Middle frontal gyrus (tissue), 1 donor: Measurements from ENCODE around the gene FBXW4.
"Not testable (repeated sequence)": the region's sequence is repeated elsewhere in the genome, so short reads cannot be mapped to it uniquely, and the experiment has no call there.

Experiments
- DNase-seq: peaks from one replicate; pipeline ENCODE4 v3.0.0-alpha.2; 2015; ENCODE audit warnings: low spot score; ENCODE audit errors: extremely low spot score

Gene FBXW4

GRCh38 chr10:101656890-101657289 is 38.1 kb downstream of the FBXW4 start:
- DNase-seq, result no peak

GRCh38 chr10:101655570-101655969 is 39.4 kb downstream of the FBXW4 start:
- DNase-seq, result no peak

- no peak for DNase-seq
These were observed 41.4 kb downstream of the FBXW4 start for GRCh38 chr10:101653536-101653935.

DNA sequence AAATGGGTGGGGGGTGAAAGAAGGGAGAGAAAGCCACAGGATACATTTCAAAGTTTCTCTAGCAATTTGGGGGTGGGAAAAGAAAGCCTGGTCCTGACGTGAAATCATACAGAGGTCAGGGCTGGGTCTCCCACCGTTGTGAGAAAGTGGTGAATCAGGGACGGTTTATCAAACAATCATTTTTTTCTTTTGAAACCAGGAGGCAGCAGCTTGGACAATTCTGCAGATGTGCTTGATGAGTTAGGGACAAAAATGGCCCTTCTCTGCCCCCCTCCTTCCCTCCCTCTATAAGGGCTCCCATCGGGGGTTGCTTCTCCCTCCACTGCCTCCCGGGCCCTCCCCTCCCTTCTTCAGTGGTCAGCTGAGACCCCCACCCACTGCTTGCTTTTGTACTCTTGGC is 43.6 kb downstream of the FBXW4 start:
- DNase-seq, result no peak

DNA sequence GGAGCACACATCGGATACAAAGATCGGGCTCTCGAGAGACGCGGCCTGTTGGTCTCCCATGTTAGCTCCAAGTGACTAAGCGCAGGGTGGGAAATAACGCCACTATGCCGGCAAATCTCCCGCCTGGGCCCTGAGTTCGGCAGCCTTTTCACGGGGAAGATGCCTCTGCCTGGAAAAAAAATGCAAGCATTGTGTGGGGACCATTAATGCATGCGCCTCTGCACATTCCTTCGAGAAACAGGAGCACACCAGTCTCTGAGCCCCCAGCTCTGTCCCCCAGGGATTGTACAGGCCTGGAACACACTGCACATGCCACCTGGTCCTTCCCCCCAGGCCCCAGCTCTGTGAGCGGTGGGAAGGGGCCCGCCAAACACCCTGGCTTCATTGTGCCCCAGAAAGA is 44.1 kb downstream of the FBXW4 start:
- DNase-seq, result no peak

- DNase-seq, result no peak
These were observed 45.4 kb downstream of the FBXW4 start for GRCh38 chr10:101649525-101650085.

DNA sequence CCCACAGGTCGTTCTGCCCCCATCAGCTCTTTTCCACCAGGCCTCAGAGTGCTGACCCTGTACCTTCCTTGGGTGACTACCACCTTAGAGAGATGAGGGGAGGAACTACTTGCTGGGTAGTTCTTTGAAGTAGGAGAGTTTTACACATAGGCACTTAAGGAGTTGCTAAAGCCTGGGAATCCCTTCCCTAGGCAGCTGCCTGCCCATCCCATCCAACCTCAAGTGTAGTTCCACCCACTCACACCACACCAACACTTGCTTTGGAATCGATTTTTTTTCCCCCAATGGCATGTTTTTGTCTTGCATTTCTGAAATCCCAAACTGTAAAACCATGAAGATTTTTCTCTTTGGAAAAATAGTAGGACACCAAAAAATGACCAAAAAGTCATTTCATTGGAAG is 47.7 kb downstream of the FBXW4 start:
- no peak for DNase-seq

DNA sequence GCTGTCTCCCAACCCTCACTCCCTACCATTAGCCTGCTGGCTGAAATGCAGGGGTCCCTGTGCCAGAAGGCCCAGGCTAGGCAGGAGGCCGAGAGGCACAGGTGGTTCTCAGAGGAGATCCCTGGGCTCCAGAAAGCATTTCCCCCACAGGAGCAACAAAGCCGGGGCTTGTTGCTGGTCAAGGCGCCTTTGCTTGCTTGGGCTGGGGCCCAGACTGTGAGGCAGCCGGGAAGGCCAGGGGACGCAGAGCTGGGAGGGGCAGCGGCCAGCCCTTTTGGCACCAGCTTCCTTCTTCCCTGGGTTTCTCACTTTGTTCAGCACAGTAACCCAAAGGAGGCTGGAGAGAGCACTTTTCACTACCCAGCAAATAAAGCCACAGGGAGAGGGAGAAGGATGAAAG is 48.6 kb downstream of the FBXW4 start:
- DNase-seq, result peak; percentile 21

- DNase-seq, result no peak
These were observed 49.3 kb downstream of the FBXW4 start for GRCh38 chr10:101645659-101646058.

DNA sequence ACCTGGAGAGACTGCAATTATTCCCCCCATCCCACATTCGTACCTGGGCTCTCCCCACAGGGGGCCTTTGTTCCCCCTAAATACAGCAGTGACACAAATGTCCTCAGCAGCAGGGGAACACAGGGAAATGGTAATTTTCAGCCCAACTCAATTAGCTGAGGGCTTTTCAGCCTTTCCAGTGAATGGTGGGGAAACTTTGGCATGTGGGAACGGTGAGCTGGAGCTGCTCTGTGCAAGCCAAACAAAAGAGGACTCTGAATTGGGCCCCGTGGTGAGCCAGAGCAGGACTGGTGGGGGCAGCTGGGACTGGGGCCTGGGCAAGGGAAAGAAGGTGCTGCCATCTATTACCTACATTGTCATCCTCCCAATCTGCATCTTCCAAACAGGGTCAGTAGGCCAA is 51.0 kb downstream of the FBXW4 start:
- no peak for DNase-seq

- DNase-seq, result no peak
These were observed 51.4 kb downstream of the FBXW4 start for GRCh38 chr10:101643546-101643945.

GRCh38 chr10:101639141-101639900 is 55.6 kb downstream of the FBXW4 start:
- DNase-seq, result no peak

DNA sequence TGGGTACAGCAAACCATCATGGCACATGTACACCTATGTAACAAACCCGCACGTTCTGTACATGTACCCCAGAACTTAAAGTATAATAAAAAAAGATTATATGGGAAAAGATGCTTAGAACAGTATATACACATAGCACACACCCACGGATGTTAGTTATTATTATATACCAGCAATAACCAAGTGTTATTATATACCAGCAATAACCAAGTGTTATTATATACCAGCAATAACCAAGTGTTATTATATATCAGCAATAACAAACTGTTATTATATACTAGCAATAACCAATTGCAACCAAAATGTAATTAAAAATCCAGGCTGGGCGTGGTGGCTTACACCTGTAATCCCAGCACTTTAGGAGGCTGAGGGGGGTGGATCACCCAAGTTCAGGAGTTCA is 61.5 kb downstream of the FBXW4 start:
- DNase-seq, result not testable (repeated sequence)

- DNase-seq, result no peak
These were observed 63.0 kb downstream of the FBXW4 start for GRCh38 chr10:101631821-101632475.

- DNase-seq, result no peak
These were observed 64.4 kb downstream of the FBXW4 start for GRCh38 chr10:101630633-101630920.

GRCh38 chr10:101629837-101630632 is 64.9 kb downstream of the FBXW4 start:
- no peak for DNase-seq

- no peak for DNase-seq
These were observed 69.1 kb downstream of the FBXW4 start for GRCh38 chr10:101625821-101626412.

DNA sequence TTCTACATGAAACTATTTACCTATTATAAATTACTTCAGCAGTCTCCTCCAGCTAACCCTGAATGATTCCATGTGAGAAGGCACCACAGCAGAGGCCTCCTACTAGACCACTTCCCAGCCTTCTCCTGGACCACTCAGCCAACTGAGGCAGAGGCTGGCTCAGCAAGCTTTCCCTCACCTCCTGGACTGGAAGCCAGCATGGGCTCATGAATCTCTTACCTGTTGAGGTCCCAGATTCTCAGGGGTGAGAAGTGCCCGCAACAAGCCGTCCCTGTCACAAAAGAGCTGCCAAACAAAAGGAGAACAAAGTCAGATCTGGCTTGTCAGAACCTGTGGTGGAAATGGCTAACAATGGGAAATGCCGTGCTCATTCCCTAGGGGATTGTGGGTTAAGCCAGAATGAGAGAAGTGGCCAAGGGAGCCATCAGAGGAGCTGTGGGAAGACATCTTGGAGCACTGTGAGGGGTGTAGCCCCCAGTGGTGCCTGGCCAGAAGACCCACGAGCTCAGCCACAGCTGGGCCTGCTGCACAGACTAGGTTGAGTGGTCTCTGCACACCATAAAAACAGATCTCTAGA is 70.4 kb downstream of the FBXW4 start:
- DNase-seq, result no peak

DNA sequence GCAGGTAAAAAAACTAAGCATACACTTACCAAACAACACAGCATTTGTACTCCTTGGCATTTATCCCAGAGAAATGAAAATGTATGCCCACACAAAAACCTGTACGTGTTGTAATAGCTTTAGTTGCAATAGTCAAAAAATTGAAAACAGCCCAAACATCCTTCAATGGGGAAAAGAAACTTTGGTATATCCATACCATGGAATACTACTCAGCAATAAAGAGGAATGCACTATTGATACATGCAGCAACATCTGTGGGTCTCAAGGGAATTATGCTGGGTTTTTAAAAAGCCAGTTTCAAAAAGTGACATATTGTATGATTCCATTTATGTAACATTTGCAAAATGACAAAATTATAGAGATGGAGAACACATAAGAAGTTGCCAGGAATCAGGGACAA is 71.4 kb downstream of the FBXW4 start:
- no peak for DNase-seq

DNA sequence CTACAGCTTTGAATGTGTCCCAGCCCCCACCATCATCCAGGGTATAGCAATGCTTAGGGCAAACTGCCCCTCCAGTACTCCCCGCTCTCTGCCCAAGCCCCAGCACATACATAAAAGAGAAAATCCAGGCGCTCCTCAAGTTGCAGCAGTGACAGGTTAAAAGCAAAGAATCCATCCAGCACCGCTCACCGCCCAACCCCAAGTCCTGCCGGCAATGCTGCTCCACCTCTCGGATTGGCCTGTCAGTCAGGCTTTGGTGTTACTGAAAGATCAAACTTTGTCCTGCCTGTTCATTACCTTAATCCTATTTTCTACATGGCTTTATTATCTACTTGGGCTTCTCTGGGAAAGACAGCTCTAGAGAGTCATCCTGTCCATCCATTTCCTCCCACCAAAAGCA is 75.0 kb downstream of the FBXW4 start:
- no peak for DNase-seq

DNA sequence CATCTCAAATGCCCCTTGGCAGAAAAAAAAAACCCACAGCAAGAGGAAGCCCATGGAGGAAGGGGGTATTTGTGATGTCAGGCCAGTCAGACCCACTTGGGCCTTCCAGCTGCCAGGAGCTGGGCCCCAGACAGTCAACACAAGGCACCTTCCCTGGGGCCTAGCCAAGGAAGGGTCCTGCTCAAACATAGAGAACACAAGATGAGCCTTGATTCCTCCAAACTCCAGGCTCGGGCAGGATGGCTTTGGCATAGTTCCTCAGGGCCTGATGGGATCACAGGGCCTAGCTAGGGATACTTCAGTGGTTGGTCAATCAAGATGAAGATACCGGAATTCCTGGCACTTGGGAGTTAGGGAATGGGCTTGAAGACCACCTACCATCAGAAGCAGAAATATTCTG is 76.1 kb downstream of the FBXW4 start:
- DNase-seq, result no peak
